ENCODE results near the gene CRYBB3.

DNA sequence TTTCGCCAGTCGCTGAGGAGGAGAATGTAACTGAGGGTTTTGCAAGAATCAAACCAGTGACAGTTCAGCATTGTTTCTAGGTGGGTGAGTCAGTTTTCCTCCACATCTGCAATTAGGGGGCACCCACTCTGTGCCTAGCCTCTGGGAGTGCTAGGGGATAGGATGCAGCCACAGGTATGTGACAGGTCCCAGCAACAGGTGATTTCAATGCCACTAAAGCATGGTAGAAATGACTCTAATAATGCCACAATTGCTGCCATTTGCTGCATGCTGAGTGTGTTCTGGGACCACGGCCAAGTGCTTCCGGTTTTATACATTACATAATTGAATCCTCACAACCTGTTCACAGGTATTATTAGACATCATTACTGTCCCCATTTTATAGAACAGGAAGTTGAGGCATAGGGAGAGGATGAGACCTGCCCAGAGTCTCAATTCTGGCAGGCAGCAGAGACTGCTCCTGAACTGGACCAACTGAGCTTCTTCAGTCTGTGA, 20.3 kb downstream of the CRYBB3 start:
- TF ChIP-seq, protein P1, sequence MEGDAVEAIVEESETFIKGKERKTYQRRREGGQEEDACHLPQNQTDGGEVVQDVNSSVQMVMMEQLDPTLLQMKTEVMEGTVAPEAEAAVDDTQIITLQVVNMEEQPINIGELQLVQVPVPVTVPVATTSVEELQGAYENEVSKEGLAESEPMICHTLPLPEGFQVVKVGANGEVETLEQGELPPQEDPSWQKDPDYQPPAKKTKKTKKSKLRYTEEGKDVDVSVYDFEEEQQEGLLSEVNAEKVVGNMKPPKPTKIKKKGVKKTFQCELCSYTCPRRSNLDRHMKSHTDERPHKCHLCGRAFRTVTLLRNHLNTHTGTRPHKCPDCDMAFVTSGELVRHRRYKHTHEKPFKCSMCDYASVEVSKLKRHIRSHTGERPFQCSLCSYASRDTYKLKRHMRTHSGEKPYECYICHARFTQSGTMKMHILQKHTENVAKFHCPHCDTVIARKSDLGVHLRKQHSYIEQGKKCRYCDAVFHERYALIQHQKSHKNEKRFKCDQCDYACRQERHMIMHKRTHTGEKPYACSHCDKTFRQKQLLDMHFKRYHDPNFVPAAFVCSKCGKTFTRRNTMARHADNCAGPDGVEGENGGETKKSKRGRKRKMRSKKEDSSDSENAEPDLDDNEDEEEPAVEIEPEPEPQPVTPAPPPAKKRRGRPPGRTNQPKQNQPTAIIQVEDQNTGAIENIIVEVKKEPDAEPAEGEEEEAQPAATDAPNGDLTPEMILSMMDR (IDR thresholded peaks at IDR 0.05): no peak
- TF ChIP-seq POLR2AphosphoS5 (IDR thresholded peaks at IDR 0.05; ENCODE audit: low read depth, low read length) (no peak), SIN3A (IDR thresholded peaks at IDR 0.05; ENCODE audit: borderline replicate concordance, insufficient read depth, low read depth, low read length) (no peak)
- TF ChIP-seq, protein P2, sequence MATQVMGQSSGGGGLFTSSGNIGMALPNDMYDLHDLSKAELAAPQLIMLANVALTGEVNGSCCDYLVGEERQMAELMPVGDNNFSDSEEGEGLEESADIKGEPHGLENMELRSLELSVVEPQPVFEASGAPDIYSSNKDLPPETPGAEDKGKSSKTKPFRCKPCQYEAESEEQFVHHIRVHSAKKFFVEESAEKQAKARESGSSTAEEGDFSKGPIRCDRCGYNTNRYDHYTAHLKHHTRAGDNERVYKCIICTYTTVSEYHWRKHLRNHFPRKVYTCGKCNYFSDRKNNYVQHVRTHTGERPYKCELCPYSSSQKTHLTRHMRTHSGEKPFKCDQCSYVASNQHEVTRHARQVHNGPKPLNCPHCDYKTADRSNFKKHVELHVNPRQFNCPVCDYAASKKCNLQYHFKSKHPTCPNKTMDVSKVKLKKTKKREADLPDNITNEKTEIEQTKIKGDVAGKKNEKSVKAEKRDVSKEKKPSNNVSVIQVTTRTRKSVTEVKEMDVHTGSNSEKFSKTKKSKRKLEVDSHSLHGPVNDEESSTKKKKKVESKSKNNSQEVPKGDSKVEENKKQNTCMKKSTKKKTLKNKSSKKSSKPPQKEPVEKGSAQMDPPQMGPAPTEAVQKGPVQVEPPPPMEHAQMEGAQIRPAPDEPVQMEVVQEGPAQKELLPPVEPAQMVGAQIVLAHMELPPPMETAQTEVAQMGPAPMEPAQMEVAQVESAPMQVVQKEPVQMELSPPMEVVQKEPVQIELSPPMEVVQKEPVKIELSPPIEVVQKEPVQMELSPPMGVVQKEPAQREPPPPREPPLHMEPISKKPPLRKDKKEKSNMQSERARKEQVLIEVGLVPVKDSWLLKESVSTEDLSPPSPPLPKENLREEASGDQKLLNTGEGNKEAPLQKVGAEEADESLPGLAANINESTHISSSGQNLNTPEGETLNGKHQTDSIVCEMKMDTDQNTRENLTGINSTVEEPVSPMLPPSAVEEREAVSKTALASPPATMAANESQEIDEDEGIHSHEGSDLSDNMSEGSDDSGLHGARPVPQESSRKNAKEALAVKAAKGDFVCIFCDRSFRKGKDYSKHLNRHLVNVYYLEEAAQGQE (IDR thresholded peaks at IDR 0.05; ENCODE audit: insufficient read depth in 1 of 2, low read depth in 2 of 2, low read length in 1 of 2): no peak

All from Panc1 (cell line).